Suppressor macrophage (primary cell): ENCODE results near the gene ZFP91.
"Not testable (repeated sequence)": the region's sequence is repeated elsewhere in the genome, so short reads cannot be mapped to it uniquely, and the experiment has no call there.

ENCODE experiments used
- DNase-seq, 4 experiments: peaks; one replicate each; pipeline ENCODE4 v3.0.0-alpha.2; 2020 to 2022
- total RNA-seq, 17 experiments: gene quantifications; one replicate each; lab custom pipeline; 2026; ENCODE audit warnings: mixed read lengths in 6 of 17, inconsistent platforms in 3 of 17; lab: John Stamatoyannopoulos, UW

Gene ZFP91, protein sequence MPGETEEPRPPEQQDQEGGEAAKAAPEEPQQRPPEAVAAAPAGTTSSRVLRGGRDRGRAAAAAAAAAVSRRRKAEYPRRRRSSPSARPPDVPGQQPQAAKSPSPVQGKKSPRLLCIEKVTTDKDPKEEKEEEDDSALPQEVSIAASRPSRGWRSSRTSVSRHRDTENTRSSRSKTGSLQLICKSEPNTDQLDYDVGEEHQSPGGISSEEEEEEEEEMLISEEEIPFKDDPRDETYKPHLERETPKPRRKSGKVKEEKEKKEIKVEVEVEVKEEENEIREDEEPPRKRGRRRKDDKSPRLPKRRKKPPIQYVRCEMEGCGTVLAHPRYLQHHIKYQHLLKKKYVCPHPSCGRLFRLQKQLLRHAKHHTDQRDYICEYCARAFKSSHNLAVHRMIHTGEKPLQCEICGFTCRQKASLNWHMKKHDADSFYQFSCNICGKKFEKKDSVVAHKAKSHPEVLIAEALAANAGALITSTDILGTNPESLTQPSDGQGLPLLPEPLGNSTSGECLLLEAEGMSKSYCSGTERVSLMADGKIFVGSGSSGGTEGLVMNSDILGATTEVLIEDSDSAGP
- 27.9 to 99.0 (median 63.2) reads per million in 17 experiments for total RNA-seq

DNA sequence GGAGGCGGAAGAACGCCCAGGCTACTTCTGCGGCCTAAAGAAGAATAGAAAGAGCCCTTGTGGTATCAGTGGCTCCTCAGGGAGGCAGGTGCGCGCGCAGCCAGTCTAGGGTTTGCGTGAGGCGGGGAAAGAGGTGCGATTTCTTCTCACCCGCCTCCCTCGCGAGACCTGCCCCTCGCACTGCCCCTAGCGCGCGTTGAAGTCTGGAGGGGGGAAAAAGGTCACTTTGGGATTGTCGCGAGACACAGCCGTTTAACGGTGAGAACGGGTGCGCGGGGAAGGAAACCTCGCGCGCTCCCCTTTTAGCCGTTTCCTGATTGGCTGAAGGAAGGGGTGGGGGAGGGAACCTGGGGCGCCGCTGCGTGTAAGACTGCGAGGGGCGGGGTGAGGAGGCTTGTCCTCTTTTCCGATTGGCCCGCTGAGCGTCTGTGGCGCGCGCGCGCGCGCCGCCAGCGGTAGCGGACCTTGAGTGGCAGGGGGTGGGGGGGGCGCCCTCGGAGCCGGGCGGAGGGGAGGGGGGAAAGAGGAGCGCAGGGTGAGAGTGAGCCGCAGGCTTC is at the start of gene ZFP91:
Gene ZFP91 (plus strand): TSS at position 429 of the 557 bp plus-strand sequence. CDS start 219 bp downstream, outside the sequence.
- peak; percentile 98 to 99 (median 98) for DNase-seq

DNA sequence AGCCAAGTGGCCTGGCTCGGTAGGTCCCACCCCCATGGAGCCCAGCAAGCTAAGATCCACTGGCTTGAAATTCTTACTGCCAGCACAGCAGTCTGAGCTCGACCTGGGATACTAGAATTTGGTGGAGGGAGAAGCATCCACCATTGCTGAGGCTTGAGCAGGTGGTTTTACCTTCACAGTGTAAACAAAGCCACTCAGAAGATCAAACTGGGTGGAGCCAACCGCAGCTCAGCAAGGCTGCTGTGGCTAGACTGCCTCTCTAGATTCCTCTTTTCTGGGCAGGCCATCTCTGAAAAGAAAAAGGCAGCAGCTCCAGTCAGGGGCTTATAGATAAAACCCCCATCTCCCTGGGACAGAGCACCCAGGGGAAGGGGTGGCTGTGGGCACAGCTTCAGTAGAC is 48.6 kb upstream of the ZFP91 start:
- no peak for DNase-seq

DNA sequence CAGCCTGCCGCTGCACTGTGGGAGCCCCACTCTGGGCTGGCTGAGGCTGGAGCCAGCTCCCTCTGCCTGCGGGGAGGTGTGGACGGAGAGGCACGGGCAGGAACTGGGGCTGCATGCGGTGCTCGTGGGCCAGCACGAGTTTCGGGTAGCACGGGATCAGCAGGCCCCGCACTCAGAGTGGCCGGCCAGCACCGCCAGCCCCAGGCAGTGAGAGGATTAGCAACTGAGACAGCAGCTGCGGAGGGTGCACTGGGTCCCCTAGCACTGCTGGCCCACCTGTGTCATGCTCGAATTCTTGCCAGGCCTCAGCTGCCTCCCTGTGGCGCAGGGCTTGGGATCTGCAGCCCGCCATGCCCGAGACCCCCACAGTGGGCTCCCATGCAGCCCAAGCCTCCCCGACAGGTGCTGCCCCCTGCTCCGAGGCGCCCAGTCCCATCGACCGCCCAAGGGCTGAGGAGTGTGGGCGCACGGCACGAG is 47.0 kb upstream of the ZFP91 start:
- no peak for DNase-seq

DNA sequence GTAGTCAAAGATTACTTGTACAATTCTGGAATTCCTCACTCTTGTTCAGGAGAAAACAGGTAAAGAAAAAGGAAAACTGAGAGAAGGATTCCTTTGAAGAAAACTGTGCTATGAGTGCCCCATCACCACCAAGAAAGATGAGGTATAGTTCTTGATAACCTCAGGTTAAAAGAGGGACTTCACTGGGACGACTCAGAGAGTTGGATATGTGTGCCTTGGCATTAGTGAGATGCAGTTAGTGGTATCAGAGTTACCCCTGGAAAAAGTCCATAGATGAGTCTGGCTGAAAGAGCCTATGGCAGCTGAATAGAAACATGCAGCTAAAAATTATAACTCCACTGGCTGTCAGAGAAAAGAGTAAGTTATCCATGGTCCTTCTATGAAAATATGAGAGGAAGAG is 32.0 kb upstream of the ZFP91 start:
- no peak for DNase-seq

DNA sequence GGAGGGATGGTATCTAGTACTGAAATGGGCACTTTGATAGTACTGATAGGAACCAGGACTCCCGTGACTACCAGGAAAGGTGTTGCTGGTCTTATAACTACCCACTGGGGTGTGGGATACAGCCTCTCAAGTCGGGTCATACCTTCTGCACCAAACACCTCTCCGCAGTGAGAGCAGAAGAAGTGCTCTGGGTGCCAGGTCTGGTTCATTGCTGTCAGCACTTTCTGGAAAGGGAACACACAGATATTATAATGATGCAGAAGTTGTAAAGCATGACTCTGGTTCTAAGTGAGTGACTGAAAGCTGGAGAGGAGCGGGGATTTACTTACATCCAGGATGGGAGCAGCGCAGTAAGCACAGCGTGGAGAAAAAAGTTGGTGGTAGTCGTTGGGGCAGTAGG is 29.2 kb upstream of the ZFP91 start:
- DNase-seq, result no peak

DNA sequence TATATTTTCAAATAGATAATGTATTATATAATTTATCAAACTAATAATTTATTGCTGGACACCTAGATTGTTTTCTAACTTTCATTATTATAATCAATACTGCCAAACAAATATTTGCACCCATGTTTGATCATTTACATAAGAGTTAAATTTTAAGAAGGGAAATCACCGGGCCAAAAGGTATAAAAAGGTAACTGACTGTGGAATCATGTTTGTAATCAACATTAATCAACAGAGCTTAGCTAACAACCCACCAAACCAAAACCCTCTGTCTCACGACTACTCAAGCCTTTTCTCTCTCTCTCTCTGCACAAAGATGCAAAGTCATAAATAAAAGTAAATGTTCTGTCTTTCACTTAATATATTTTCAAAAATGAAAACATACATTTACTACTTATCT is 18.0 kb upstream of the ZFP91 start:
- DNase-seq, result no peak

DNA sequence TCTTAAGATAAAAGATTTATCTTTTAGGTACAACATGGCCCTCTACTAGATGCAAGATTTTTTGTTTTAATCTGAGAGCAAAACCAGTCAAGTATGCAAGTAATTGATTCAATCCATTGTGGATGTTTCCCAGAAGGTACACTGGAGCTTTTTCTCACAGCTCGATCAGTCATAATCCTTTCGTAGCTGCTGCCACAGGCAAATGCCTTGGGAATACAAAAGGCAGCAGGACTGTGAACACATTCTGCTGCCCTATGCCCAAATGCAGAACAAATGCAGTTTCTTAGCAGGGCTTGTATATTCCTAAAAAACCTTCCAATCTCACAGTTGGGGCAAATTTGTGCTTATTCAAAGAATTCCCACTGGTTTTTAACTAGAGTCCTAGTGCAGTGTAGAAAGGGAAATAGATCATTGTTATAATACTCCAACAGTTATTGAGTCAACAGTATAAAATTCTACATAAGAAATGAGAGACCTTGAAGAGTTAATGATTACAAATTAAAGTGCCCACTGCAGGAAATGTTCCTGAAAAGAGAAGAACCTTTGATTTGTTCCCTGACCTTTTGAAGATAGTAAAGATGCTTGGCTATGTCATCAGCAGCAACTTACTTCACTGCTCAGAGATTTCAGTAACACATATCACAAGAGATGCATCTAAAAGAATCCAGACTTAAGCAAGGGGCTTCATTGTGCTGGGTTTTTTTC is 17.3 kb upstream of the ZFP91 start:
- DNase-seq, result no peak

DNA sequence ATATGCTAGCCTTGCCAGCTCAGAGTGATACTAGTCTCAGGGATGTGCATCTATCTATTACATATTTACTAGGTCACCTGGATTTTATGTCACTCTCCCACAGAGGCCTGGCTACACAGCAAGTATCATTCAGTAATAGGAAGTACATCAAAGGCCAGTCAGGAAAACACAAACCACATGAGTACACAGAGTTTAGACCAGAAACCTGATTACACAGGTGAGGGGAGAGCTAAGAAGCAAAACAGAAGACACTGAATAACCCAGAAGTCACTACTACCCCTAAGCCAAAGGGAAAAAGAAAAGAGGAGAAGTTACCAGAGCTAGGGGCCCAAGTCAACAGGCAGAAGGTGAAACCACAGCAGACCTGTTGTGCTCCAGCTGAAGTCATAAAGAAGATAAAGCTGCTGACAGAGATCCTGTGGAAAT is 16.5 kb upstream of the ZFP91 start:
- DNase-seq, result no peak

DNA sequence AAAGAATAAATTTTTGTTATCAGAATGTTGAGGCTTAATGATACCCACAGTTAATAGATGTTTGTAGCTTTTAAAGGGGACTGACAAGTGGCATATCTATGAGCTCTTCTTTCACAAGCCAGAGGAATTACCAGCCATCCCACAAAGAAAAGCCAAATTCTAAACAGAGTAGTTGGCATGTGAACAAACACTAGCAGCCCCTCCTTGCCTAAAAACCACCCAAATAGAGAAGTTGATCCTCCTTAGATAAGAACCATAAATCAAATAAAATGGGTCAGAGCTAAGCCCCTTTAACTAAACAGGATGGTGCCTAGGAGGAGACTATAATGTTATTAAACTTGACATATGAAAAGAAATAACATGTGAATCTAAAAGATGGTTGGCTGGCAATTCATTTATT is 14.6 kb upstream of the ZFP91 start:
- DNase-seq, result no peak

DNA sequence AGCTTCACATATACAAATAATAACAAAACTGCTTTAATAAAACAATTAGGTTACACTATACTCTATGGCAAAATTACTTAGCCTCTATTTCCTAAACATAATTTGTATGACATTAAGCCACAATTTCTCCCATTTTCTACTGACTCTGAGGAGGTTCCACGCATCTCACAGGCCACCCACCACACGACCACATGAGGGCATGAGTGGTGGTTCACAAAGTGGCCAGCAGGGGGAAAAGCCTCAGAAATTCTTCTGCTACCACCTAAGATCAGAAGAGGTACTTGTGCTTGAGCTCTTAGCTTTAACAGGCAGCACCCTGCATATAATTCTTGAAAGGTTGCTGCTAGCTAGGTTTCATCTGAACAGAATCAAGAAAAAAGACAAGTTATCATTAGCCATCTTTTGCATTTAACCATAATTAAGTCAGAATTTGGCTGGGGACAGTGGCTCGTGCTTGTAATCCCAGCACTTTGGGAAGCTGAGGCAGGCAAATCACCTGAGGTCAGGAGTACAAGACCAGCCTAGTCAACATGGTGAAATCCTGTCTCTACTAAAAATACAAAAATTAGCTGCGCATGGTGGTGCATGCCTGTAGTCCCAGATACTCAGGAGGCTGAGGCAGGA is 10.9 kb upstream of the ZFP91 start:
- peak; percentile 76 to 83 (median 80) for DNase-seq

DNA sequence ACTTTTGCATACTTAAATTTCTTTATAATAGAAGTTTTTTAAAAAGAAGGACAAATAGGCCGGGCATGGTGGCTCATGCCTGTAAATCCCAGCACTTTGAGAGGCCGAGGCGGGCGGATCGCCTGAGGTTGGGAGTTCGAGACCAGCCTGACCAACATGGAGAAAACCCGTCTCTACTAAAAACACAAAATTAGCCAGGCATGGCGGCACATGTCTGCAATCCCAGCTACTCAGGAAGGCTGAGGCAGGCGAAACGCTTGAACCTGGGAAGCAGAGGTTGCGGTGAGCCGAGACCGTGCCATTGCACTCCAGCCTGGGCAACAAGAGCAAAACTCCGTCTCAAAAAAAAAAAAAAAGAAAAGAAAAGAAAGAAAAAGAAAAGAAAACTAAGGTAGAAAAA is 6.0 kb upstream of the ZFP91 start:
- not testable (repeated sequence) for DNase-seq

DNA sequence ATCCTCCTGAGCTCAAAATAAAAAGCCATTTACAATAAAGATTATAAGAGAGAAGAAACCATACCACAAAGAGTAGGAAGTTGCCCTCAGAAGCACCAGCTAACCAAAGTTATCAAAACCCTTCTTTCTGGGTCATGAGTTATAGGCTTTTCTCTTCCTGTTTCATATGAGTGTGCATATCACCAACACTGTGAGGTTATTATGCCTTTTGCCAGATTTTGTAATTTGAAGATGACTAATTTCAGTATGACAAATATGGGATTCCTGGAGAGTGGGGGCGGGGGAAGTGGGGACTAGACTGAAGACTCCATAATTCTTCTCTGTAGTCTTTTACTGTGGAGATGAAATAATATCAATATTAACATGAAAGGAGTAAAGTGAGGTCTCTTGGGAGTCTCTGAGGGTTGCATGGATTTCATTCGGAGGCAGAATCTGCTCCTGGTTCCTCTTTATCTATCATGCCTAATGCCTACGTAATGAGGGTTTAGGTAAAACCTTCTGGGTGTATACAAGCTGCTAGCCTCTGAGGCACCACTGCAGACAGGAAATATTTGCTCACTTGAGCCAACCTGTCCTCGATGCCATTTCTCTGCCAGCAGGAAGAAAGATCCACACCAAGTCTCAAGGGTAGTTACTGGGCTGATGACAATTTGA is 5.3 kb upstream of the ZFP91 start:
- DNase-seq, result peak; percentile 70 to 93 (median 86)

DNA sequence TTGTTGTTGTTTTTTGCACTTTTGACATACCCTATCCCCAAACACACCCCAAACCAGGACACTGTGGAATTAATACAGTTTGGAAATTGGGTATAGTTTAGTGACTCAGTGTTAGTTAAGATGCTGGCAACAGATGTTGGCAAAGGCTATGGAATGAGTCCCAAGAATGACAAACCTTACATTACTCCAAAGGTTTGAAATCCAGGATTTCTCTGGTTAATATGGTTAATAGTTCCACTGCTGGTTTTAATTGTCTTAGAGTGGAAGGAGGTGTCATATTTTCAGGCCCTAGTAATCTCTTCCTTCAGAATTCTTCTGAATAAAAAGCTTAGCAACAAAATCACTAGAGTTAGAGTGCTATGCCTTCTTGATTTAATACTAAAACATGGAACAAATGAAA is 4.0 kb upstream of the ZFP91 start:
- DNase-seq, result peak in 1 of 4 experiments; percentile 4

DNA sequence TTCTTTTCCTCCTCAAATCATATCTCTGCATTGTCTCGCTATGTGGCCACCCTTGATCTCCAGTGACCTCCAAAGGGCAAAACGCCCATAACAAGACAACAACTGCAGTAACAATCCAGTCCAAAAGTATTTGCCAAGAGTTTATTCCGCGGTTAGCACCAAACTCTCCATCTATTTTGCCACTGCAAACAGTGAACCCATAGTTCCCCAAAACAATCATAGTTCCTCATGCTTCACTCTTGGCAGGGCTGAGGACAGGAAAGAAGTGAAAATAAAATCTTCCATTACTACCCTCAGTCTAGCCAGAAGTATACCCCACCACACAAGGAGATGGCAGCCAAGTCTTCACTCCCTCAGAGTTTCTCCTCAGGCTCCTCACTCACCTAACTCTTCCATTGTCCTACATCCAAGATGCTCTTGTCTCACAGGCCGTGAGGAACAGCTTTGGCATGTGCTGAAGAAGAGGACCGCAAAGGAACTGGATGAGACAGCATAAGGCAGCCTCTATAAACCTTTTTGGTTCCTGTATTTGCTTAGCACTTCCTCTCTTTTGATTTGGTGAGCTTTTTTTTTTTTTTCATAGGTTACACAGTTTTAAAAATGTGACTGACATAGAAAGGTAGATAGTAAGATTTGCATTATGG is 3.4 kb upstream of the ZFP91 start, which contains the start of gene LPXN:
Gene LPXN (minus strand): TSS at position 480 of the 644 bp plus-strand sequence. CDS start 84 bp downstream, at position 396.
- peak; percentile 82 to 91 (median 86) for DNase-seq

DNA sequence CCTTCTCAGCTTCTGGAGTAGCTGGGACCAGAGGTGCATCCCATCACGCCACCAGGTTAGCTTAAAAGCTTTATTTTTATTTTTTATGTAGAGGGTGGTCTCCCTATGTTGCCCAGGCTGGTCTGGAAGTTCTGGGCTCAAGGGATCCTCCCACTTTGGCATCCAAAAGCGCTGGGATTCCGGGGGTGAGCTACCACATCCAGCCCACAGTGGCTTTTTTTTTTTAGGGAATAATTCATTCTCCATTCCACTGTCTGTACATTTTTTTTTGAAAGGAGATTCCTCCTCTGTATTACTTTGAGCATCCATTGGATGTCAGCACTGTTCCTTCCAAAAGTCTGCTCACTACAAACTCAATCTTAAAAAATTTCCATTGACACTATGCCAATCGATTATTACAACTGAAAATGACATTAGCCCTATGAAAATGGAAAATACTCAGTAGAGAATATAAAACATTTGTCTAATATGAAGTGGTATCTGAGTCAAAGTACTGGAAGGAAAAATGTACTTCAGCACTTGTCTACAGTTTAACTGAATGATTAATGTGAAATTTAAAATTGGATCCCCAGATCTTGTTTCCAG is 1.9 kb upstream of the ZFP91 start:
- peak; percentile 11 to 45 (median 32) for DNase-seq

DNA sequence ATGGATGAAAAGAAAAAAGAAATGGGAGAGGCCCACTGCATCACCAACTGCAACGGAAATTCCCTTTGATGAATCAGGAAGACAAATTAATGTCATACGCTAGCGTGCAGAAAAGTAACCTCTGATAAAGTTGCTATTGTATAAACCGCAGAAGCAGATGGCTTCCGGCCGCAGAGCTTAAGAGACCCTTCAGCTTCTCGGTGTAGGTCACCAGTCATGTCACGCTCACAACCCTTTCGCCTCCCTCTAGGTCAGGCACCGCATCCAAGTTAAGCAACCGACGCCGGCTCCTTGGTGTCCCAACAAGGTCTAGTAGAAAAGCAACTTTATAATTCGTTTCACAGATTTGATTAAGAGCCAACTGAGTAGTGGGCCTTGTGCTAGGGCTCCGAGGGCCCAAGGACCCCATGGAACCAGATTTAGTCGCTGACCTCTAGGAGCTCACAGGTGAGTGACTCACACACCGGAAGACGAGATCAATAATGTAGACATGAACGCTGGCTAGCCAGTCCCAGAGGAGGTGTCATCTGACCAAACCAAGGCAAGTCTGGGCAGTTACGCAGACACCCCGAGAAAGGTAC is 1.2 kb upstream of the ZFP91 start:
- DNase-seq, result peak; percentile 84 to 92 (median 86)

DNA sequence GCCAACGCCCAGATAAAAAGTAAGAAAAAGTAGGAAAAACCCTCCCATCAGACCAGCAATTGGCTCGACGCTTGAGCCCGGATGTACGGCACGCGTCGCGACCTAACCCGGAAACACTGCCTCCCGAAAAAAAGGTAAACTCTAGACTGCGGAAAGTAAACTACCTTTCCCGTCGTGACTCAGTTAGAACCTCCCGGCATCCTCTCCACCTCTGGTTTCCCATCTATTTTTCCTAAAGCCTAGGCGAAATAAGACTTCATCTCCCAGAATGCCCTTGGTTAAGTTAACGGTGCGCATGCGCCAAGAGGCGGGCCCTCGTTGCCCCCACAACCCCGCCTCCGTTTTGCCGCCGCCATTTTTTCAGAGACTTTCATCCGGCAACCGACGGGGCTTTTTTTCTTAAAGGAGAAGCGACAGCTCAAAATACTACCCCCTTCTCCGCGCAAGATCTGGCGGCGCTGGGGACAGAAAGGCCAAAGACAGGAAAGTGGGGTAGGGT is 678 bp upstream of the ZFP91 start:
- peak; percentile 97 to 99 (median 98) for DNase-seq

DNA sequence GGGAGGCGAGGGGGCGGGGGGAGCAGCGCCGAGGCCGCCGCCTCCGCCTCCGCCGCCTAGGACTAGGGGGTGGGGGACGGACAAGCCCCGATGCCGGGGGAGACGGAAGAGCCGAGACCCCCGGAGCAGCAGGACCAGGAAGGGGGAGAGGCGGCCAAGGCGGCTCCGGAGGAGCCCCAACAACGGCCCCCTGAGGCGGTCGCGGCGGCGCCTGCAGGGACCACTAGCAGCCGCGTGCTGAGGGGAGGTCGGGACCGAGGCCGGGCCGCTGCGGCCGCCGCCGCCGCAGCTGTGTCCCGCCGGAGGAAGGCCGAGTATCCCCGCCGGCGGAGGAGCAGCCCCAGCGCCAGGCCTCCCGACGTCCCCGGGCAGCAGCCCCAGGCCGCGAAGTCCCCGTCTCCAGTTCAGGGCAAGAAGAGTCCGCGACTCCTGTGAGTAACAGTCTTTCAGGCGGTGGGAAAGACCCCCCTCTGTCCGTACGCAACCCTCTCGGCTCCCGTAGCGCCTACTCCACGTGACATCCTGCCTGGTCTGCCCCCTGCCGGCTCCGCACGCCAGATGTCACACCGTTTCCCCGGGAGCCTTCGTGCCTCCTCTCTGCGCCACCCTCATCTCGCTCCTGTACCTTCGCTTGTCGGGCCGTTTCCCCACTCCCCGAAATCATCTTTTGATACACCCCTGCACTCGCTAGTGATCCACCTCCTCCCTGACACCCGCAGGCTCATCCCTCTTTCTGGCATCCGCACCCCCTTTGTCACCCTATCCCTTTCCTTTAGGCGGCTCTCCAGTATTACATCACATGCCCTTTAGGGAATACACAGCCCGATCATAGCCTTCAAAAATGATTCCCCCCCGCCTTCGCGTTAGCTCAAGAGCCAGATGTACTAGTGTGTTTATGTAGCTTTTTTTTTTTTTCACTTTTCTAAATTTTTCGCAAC is 598 bp downstream of the ZFP91 start:
- DNase-seq, result peak; percentile 90 to 95 (median 93)

DNA sequence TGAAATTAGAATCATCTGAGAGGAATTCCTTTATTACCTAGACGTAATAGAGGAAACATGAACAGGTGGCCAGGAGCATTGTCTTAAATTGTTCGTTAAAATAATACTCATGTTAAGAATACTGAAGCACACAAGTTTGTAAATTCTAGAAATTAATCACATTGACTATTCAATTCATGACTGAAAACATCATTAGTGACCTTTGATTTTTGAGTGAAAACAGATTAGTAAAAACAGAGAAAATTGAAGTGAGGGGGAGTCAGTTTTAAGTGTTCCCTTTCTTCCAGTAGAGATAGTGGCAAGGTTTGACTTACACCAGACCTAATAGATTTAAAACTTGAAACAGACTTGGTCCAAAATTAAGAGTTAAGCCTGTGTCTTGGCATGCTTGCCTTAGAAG is 1.4 kb downstream of the ZFP91 start:
- DNase-seq, result no peak
